Measurements from ENCODE around the gene ASXL2.
"Not testable (repeated sequence)": the region's sequence is repeated elsewhere in the genome, so short reads cannot be mapped to it uniquely, and the experiment has no call there.

Gene ASXL2

DNA sequence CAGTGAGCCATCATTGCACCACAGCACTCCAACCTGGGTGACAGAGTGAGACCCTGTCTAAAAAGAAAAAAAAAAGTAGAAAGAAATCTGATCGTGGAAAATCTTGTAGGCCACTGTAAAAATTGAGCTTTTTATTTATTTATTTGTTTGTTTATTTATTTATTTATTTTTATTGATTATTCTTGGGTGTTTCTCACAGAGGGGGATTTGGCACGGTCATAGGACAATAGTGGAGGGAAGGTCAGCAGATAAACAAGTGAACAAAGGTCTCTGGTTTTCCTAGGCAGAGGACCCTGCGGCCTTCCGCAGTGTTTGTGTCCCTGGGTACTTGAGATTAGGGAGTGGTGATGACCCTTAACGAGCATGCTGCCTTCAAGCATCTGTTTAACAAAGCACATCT, 31.3 kb upstream of the ASXL2 start:
- H3K4me3 ChIP-seq (ENCODE audit: low read length); H3K36me3 ChIP-seq (ENCODE audit: control insufficient read depth, insufficient read depth, low read length); H3K27me3 ChIP-seq (ENCODE audit: control insufficient read depth, insufficient read depth, low read length); H3K27ac ChIP-seq (ENCODE audit: low read depth, low read length); H3K4me1 ChIP-seq (ENCODE audit: control insufficient read depth, insufficient read depth, low read length); H3K9ac ChIP-seq (ENCODE audit: low read length): not testable (repeated sequence)

DNA sequence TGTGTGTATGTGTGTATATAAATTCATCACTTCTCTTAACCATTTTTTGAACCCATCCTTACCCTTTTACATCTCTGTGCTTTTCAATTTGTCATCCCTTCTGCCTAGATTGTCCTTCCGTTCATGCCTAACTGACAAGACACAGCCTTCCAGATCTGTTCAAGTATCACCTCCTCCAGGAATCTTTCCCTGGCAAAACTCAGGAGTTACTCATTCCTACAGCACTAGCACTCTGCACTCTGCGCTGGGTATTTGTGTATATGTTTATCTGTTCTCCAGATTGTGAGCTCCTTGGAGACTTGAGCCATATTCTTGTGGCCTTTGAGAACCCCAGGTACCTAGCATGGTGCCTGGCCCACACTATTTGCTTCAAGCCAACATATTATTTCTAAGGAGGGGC, 26.8 kb upstream of the ASXL2 start:
- H3K9ac ChIP-seq (ENCODE audit: low read length): no peak overlapping the region
- H3K4me3 ChIP-seq (ENCODE audit: low read length): no peak overlapping the region
- H3K27me3 ChIP-seq (ENCODE audit: control insufficient read depth, insufficient read depth, low read length): no peaks in the 10 kb centered on the region
- H3K36me3 ChIP-seq (ENCODE audit: control insufficient read depth, insufficient read depth, low read length): no peaks in the 10 kb centered on the region
- H3K27ac ChIP-seq (ENCODE audit: low read depth, low read length): no peak overlapping the region
- no peaks in the 10 kb centered on the region for H3K4me1 ChIP-seq (ENCODE audit: control insufficient read depth, insufficient read depth, low read length)

DNA sequence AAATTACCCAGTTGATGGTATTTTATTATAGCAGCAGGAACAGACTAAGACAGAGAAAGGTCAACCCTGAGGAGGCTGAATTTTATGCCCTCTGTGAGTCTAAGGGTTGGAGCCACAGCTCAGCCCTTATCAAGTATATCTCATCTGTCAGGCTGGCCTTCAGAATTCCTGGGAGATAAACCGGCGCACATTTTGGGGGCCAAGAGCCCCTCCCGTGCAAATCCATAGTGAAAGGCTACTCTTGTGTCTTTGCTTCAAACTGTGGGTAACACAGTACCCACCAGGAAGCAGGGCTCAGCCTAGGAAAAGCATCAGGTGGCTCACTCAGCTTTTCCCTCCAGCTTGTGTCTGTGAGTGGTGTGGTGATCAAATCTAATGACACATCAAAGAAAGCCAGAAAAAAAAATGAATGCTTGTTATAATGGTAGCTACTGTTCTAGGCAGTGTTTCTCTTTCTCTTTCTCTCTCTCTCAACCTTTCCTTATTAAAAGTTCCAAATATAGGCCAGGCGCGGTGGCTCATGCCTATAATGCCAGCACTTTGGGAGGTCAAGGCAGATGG, 25.0 kb upstream of the ASXL2 start:
- H3K36me3 ChIP-seq (ENCODE audit: control insufficient read depth, insufficient read depth, low read length): no peaks in the 10 kb centered on the region
- H3K27ac ChIP-seq (ENCODE audit: low read depth, low read length): no peak overlapping the region
- no peaks in the 10 kb centered on the region for H3K27me3 ChIP-seq (ENCODE audit: control insufficient read depth, insufficient read depth, low read length)
- H3K9ac ChIP-seq (ENCODE audit: low read length): no peak overlapping the region
- H3K4me3 ChIP-seq (ENCODE audit: low read length): no peak overlapping the region
- H3K4me1 ChIP-seq (ENCODE audit: control insufficient read depth, insufficient read depth, low read length): no peaks in the 10 kb centered on the region

DNA sequence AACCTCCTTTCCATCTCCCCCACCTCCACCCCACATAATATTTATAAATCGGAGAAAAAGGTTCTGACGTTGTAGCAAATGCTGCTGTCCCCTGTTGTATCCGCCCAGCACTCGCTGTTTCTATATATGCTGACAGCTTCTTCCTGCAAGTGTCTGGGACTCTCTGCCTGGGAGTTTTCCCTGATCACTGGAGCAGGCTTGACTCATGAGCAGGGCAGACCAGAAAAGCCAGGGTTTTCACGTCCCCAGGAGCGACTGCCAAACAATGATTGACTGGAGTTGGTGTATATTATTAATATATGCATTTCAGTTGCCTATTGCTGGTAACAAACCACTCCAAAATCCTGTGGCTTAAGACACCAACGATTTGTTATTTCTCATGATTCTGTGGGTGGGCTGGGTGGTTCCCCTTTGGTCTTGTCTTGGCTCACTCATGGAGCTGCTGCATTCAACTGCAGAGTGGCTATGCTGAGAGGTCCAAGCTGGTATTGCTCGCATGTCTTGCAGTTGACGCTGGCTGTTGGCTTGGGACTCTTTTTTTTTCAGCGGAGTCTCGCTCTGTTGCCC, 21.2 kb upstream of the ASXL2 start:
- H3K36me3 ChIP-seq (ENCODE audit: control insufficient read depth, insufficient read depth, low read length): no peaks in the 10 kb centered on the region
- no peak overlapping the region for H3K27ac ChIP-seq (ENCODE audit: low read depth, low read length)
- H3K9ac ChIP-seq (ENCODE audit: low read length): no peak overlapping the region
- no peaks in the 10 kb centered on the region for H3K4me1 ChIP-seq (ENCODE audit: control insufficient read depth, insufficient read depth, low read length)
- H3K27me3 ChIP-seq (ENCODE audit: control insufficient read depth, insufficient read depth, low read length): no peaks in the 10 kb centered on the region
- H3K4me3 ChIP-seq (ENCODE audit: low read length): no peak overlapping the region

DNA sequence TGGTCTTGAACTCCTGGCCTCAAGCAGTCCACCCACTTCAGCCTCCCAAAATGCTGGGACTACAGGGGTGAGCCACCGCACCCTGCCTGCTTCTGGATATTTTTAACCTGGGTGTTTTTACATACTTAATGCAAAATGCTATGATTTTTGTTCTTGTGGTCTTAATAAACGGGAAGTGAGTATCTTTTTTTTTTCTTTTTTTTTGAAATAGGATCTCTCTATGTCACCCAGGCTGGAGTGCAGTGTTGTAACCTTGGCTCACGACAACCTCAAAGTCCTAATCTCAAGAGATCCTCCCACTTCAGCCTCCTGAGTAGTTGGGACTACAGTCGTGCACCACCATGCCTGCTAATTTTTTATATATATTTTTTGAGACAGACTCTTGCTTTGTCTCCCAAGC, 19.2 kb upstream of the ASXL2 start:
- Histone ChIP-seq H3K36me3 (ENCODE audit: control insufficient read depth, insufficient read depth, low read length) (no peaks in the 10 kb centered on the region), H3K9ac (ENCODE audit: low read length) (no peak overlapping the region), H3K27ac (ENCODE audit: low read depth, low read length) (no peak overlapping the region), H3K4me1 (ENCODE audit: control insufficient read depth, insufficient read depth, low read length) (no peaks in the 10 kb centered on the region), H3K4me3 (ENCODE audit: low read length) (no peak overlapping the region), H3K27me3 (ENCODE audit: control insufficient read depth, insufficient read depth, low read length) (no peaks in the 10 kb centered on the region)

DNA sequence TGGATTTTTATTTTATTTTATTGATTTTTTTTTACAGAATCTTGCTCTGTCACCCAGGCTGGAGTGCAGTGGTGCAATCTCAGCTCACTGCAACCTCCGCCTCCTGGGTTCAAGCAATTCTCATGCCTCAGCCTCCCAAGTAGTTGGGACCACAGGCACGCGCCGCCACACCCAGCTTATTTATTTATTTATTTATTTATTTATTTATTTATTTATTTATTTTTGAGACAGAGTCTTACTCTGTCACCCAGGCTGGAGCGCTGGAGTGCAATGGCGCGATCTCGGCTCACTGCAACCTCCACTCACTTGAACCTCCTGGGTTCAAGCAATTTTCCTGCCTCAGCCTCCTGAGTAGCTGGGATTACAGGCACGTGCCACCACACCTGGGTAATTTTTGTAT, 18.0 kb upstream of the ASXL2 start:
- not testable (repeated sequence) for H3K27me3 ChIP-seq (ENCODE audit: control insufficient read depth, insufficient read depth, low read length); H3K9ac ChIP-seq (ENCODE audit: low read length); H3K36me3 ChIP-seq (ENCODE audit: control insufficient read depth, insufficient read depth, low read length); H3K4me3 ChIP-seq (ENCODE audit: low read length); H3K27ac ChIP-seq (ENCODE audit: low read depth, low read length); H3K4me1 ChIP-seq (ENCODE audit: control insufficient read depth, insufficient read depth, low read length)

DNA sequence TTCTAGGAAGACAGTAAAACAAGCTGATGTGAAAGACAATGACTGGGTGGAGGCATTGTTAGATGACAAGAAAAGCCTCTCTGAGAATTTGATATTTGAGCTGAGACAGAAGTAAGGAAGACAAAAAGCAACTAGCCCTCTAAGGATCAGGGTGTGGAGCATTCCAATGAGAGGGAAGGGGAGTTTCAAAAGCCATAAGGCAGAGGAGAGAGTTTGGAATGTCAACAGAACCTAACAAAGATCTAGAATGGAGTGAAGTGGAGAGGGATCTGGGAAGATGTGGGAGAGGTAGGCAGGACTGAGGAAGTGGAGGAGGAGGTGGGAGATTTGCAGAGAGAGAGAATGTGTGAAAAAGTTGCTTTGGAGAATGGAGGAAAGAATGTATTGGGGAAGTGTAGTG, 17.3 kb upstream of the ASXL2 start:
- Histone ChIP-seq H3K9ac (ENCODE audit: low read length) (no peak overlapping the region), H3K27ac (ENCODE audit: low read depth, low read length) (no peak overlapping the region), H3K4me3 (ENCODE audit: low read length) (no peak overlapping the region), H3K4me1 (ENCODE audit: control insufficient read depth, insufficient read depth, low read length) (no peaks in the 10 kb centered on the region), H3K27me3 (ENCODE audit: control insufficient read depth, insufficient read depth, low read length) (no peaks in the 10 kb centered on the region), H3K36me3 (ENCODE audit: control insufficient read depth, insufficient read depth, low read length) (no peaks in the 10 kb centered on the region)

DNA sequence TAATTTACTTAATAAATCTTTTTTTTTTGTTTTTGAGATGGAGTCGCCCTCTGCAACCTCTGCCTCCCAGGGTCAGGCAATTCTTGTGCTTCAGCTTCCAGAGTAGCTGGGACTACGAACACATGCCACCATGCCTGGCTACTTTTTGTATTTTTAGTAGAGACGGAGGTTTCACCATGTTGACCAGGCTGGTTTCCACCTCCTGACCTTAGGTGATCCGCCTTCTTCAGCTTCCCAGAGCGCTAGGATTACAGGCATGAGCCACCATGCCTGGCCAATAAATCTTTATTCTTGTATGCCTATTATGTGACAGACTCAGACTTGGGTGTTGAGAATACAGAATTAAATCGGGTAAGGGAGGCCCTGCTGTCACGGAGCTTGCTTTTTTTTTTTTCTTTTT, 16.7 kb upstream of the ASXL2 start:
- H3K9ac ChIP-seq (ENCODE audit: low read length): no peak overlapping the region
- no peaks in the 10 kb centered on the region for H3K27me3 ChIP-seq (ENCODE audit: control insufficient read depth, insufficient read depth, low read length)
- no peak overlapping the region for H3K4me3 ChIP-seq (ENCODE audit: low read length)
- H3K4me1 ChIP-seq (ENCODE audit: control insufficient read depth, insufficient read depth, low read length): no peaks in the 10 kb centered on the region
- H3K27ac ChIP-seq (ENCODE audit: low read depth, low read length): no peak overlapping the region
- H3K36me3 ChIP-seq (ENCODE audit: control insufficient read depth, insufficient read depth, low read length): no peaks in the 10 kb centered on the region

DNA sequence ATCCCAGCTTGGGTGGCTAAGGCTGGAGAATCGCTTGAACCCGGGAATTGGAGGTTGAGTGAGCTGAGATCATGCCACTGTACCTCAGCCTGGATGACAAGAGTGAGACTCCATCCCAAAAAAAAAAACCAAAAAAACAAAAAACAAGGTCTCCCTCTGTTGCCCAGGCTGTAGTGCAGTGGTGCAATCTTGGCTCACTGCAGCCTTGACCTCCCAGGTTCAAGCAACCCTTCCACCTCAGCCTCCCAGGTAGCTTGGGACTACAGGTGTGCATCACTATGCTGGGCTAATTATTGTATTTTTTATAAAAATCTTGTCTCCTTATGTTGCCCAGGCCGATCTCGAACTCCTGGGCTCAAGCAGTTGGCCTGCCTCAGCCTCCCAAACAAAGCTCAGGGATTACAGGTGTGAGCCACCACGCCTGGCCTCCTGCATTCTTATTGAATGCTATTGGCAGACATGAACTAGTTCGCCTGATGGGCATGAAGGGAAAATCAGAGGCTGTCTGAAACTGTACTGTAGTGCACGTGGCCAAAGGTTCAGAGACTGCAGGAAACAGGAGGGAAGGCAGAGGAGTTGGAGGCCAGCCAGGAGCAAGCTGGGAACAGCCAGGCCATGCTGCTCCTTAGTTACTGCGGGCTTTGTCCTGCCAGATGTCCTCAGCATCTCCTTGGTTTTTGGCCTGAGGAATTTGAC, 16.0 kb upstream of the ASXL2 start:
- Histone ChIP-seq H3K27ac (ENCODE audit: low read depth, low read length) (no peak overlapping the region), H3K4me3 (ENCODE audit: low read length) (no peak overlapping the region), H3K27me3 (ENCODE audit: control insufficient read depth, insufficient read depth, low read length) (no peaks in the 10 kb centered on the region), H3K36me3 (ENCODE audit: control insufficient read depth, insufficient read depth, low read length) (no peaks in the 10 kb centered on the region), H3K9ac (ENCODE audit: low read length) (no peak overlapping the region), H3K4me1 (ENCODE audit: control insufficient read depth, insufficient read depth, low read length) (no peaks in the 10 kb centered on the region)

DNA sequence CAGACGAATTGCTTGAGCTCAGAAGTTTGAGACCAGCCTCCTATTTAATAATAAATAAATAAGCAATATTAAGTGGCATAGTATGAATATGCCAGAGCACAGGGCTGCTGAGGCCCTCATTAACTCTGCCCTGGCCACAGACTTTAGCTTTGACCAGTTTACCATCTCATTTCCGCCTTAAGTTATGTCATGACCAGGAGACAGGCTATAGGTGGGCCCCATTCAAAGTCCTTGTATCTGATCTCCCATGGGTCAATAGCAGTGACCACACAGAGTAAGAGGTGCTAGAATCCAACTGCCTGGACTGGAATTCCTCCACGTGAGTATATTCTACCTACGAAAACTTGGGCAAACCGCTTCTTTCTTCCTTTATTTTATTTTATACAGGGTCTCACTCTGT, 13.4 kb upstream of the ASXL2 start:
- Histone ChIP-seq H3K4me3 (ENCODE audit: low read length) (no peak overlapping the region), H3K27ac (ENCODE audit: low read depth, low read length) (no peak overlapping the region), H3K4me1 (ENCODE audit: control insufficient read depth, insufficient read depth, low read length) (no peaks in the 10 kb centered on the region), H3K36me3 (ENCODE audit: control insufficient read depth, insufficient read depth, low read length) (no peaks in the 10 kb centered on the region), H3K27me3 (ENCODE audit: control insufficient read depth, insufficient read depth, low read length) (no peaks in the 10 kb centered on the region), H3K9ac (ENCODE audit: low read length) (no peak overlapping the region)

DNA sequence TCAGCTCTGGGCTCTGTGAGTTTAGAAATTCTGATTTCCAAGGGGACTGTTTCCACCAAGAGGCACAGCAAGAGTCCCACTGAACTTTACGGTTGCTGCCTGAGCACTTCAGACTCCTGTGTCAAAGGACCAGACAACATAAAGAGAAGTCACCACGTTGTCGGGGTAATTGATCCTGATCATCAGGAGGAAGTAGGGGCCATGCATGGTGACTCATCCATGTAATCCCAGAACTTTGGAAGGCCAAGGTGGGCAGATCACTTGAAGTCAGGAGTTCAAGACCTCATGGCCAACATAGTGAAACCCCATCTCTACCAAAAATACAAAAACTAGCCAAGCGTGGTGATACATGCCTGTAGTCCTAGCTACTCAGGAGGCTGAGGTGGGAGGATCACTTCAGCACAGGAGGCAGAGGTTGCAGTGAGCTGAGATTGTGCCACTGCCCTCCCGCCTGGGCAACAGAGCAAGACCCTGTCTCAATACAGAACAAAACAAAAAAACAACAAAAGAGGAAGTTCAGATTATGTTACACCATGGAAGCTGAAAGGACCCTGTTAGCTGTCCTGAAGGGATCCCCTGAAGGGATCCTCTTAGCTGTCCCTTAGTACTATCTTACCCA, 9.4 kb upstream of the ASXL2 start:
- Histone ChIP-seq H3K4me3 (ENCODE audit: low read length) (no peak overlapping the region), H3K4me1 (ENCODE audit: control insufficient read depth, insufficient read depth, low read length) (no peaks in the 10 kb centered on the region), H3K27me3 (ENCODE audit: control insufficient read depth, insufficient read depth, low read length) (no peaks in the 10 kb centered on the region), H3K9ac (ENCODE audit: low read length) (no peak overlapping the region), H3K36me3 (ENCODE audit: control insufficient read depth, insufficient read depth, low read length) (no peaks in the 10 kb centered on the region), H3K27ac (ENCODE audit: low read depth, low read length) (no peak overlapping the region)

DNA sequence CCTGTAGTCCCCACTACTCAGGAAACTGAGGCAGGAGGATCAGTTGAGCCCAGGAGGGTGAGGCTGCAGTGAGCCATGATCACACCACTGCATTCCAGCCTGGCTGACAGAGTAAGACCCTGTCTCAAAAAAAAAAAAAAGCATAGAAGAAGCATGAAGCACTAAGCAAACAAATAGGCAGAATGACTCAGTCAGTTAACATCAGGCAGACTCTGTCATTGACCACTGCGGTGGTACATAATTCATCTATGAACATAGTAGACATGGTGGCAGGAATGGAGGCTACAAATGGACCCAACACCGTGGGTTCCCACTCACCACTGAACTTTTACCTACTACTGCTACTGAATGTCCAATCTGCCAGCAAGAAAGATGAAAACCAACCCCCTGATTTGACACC, 7.6 kb upstream of the ASXL2 start:
- H3K27ac ChIP-seq (ENCODE audit: low read depth, low read length): no peak overlapping the region
- H3K36me3 ChIP-seq (ENCODE audit: control insufficient read depth, insufficient read depth, low read length): no peaks in the 10 kb centered on the region
- no peak overlapping the region for H3K9ac ChIP-seq (ENCODE audit: low read length)
- no peak overlapping the region for H3K4me3 ChIP-seq (ENCODE audit: low read length)
- H3K4me1 ChIP-seq (ENCODE audit: control insufficient read depth, insufficient read depth, low read length): no peaks in the 10 kb centered on the region
- no peaks in the 10 kb centered on the region for H3K27me3 ChIP-seq (ENCODE audit: control insufficient read depth, insufficient read depth, low read length)

DNA sequence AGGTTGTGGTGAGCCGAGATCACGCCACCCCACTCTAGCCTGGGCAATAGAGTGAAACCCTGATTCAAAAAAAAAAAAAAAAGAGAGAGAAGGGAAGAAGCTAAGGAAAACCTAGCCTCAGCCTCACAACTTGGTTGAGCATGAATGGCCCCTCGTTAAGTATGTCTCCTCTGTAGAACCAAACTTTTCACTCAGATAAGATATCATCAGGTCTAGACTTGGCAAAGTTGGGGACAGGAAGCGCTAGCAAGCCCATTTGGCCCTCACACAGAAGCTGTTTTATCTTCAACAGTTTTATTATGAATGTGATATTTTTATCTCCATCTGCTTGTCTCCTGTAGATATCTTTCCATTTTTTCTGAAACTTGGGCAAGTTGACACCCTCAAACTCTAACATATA, 3.5 kb upstream of the ASXL2 start:
- Histone ChIP-seq H3K4me1 (ENCODE audit: control insufficient read depth, insufficient read depth, low read length) (peaks cover 11% of the 10 kb centered on the region), H3K27ac (ENCODE audit: low read depth, low read length) (no peak overlapping the region), H3K9ac (ENCODE audit: low read length) (no peak overlapping the region), H3K27me3 (ENCODE audit: control insufficient read depth, insufficient read depth, low read length) (no peaks in the 10 kb centered on the region), H3K36me3 (ENCODE audit: control insufficient read depth, insufficient read depth, low read length) (no peaks in the 10 kb centered on the region), H3K4me3 (ENCODE audit: low read length) (no peak overlapping the region)
